Trophoblast cell (in vitro differentiated cells and primary cell): ENCODE data around the gene ZNF830. TPM values are rescaled to one million over a fixed set of nuclear protein-coding genes. Genes with fewer than 3 reads are reported as not detected.

ENCODE experiments used
- DNase-seq, 2 donors: peaks; one replicate each; pipeline ENCODE4 v3.0.0-alpha.2; 2016
- H2AFZ ChIP-seq: 2 replicates; pipeline ENCODE4 v1.6.1; 2013; ENCODE audit warnings: low read length, moderate library complexity, mild to moderate bottlenecking; ENCODE audit not compliant: insufficient read depth, poor library complexity
- H2AK5ac ChIP-seq: 2 replicates; pipeline ENCODE4 v1.6.1; 2013; ENCODE audit warnings: mild to moderate bottlenecking, low read length
- H2BK120ac ChIP-seq: 2 replicates; pipeline ENCODE4 v1.6.1; 2013; ENCODE audit warnings: low read length, mild to moderate bottlenecking, moderate library complexity; ENCODE audit not compliant: insufficient read depth, poor library complexity
- H2BK12ac ChIP-seq: 2 replicates; pipeline ENCODE4 v1.6.1; 2013; ENCODE audit warnings: mild to moderate bottlenecking, low read length, moderate library complexity
- H2BK5ac ChIP-seq: 2 replicates; pipeline ENCODE4 v1.6.1; 2013; ENCODE audit warnings: low read length, low read depth, moderate library complexity, mild to moderate bottlenecking; ENCODE audit not compliant: poor library complexity
- H3K14ac ChIP-seq: 2 replicates; pipeline ENCODE4 v1.6.1; 2013; ENCODE audit warnings: mild to moderate bottlenecking, low read length
- H3K18ac ChIP-seq: 2 replicates; pipeline ENCODE4 v1.6.1; 2013; ENCODE audit warnings: mild to moderate bottlenecking, low read length
- H3K23ac ChIP-seq: 2 replicates; pipeline ENCODE4 v1.6.1; 2013; ENCODE audit warnings: low read length
- H3K27ac ChIP-seq: 2 replicates; pipeline ENCODE4 v1.5.1; 2013; ENCODE audit warnings: low read depth, mild to moderate bottlenecking, inconsistent platforms, low read length, moderate library complexity
- H3K27me3 ChIP-seq: 2 replicates; pipeline ENCODE4 v1.6.1; 2013; ENCODE audit warnings: inconsistent platforms, mild to moderate bottlenecking, low read length, moderate library complexity; ENCODE audit not compliant: insufficient read depth
- H3K36me3 ChIP-seq, 2 experiments: 1 replicate in 1 of 2; 2 replicates in 1 of 2; pipeline ENCODE4 v1.6.1; 2013; ENCODE audit warnings: low read length in 2 of 2, mild to moderate bottlenecking in 2 of 2, moderate library complexity in 1 of 2; ENCODE audit not compliant: insufficient read depth in 2 of 2, control insufficient read depth in 1 of 2
- H3K4ac ChIP-seq: 2 replicates; pipeline ENCODE4 v1.6.1; 2013; ENCODE audit warnings: low read depth, mild to moderate bottlenecking, low read length, moderate library complexity
- H3K4me1 ChIP-seq, 2 experiments: 1 replicate in 1 of 2; 2 replicates in 1 of 2; pipeline ENCODE4 v1.6.1; 2013; ENCODE audit warnings: low read length in 2 of 2, mild to moderate bottlenecking in 2 of 2, moderate library complexity in 1 of 2; ENCODE audit not compliant: insufficient read depth in 2 of 2, control insufficient read depth in 1 of 2
- H3K4me2 ChIP-seq: 2 replicates; pipeline ENCODE4 v1.6.1; 2013; ENCODE audit warnings: inconsistent platforms, mild to moderate bottlenecking, low read length, moderate library complexity
- H3K4me3 ChIP-seq: 2 replicates; pipeline ENCODE4 v1.5.1; 2013; ENCODE audit warnings: mild to moderate bottlenecking, low read depth, low read length, inconsistent platforms
- H3K79me1 ChIP-seq: one replicate; pipeline ENCODE4 v1.6.1; 2013; ENCODE audit warnings: low read length
- H3K79me2 ChIP-seq: 2 replicates; pipeline ENCODE4 v1.6.1; 2013; ENCODE audit warnings: low read length, mild to moderate bottlenecking; ENCODE audit not compliant: control insufficient read depth, insufficient read depth, poor library complexity
- H3K9ac ChIP-seq: 2 replicates; pipeline ENCODE4 v1.6.1; 2013; ENCODE audit warnings: mild to moderate bottlenecking, low read length
- H3K9me3 ChIP-seq: 2 replicates; pipeline ENCODE4 v1.6.1; 2013; ENCODE audit warnings: low read depth, mild to moderate bottlenecking, control low read depth, inconsistent platforms, low read length; ENCODE audit not compliant: insufficient read depth
- H4K12ac ChIP-seq: 2 replicates; pipeline ENCODE4 v1.6.1; 2013; ENCODE audit warnings: low read depth, mild to moderate bottlenecking, low read length, moderate library complexity
- H4K8ac ChIP-seq: 2 replicates; pipeline ENCODE4 v1.6.1; 2013; ENCODE audit warnings: low read depth, mild to moderate bottlenecking, low read length, moderate library complexity
- H4K91ac ChIP-seq: one replicate; pipeline ENCODE4 v1.6.1; 2013; ENCODE audit warnings: low read depth, mild to moderate bottlenecking, low read length, moderate library complexity
- WGBS: extraction: QIAGEN DNeasy Blood & Tissue Kit; methylation state at CpG from one replicate; pipeline ENCODE4 v1.1.7; 2013; ENCODE audit warnings: missing lambda C conversion rate; ENCODE audit not compliant: insufficient read length, insufficient coverage; ENCODE audit errors: extremely low coverage; 5-methylcytosine and 5-hydroxymethylcytosine counted together
- polyA plus RNA-seq: library from polyadenylated mRNA; stranded (reverse); fragments of 200-250 nt; gene quantifications from 2 replicates; pipeline ENCODE4 v1.2.3, GENCODE V29; 2013

ZNF830 gene
- 6.9 and 7.4 TPM in 2 replicates for polyA plus RNA-seq

- Histone ChIP-seq H3K79me2 (peaks cover 6% of the 10 kb centered on the region), H3K23ac (no peak within 1 kb of the TSS), H2AK5ac (peak within 1 kb of the TSS; percentile 51), H3K4me2 (peak within 1 kb of the TSS; percentile 95), H3K4ac (peak within 1 kb of the TSS; percentile 94), H3K4me1 (peaks cover 3 to 6% of the 10 kb centered on the region in 2 experiments), H4K12ac (peak within 1 kb of the TSS; percentile 96), H2BK5ac (peak within 1 kb of the TSS; percentile 56), H3K9me3 (no peaks in the 10 kb centered on the region), H2BK12ac (no peak within 1 kb of the TSS), H3K36me3 (peaks cover 5 to 7% of the 10 kb centered on the region in 2 experiments), H3K14ac (peak within 1 kb of the TSS; percentile 88), H3K27ac (peak within 1 kb of the TSS; percentile 51), H2AFZ (peak within 1 kb of the TSS; percentile 86), H3K9ac (peak within 1 kb of the TSS; percentile 97), H4K91ac (peak within 1 kb of the TSS; percentile 78), H3K4me3 (peak within 1 kb of the TSS; percentile 98), H3K18ac (peak within 1 kb of the TSS; percentile 78), H2BK120ac (peak within 1 kb of the TSS; percentile 57), H3K79me1 (peaks cover 8% of the 10 kb centered on the region), H3K27me3 (no peaks in the 10 kb centered on the region), H4K8ac (peak within 1 kb of the TSS; percentile 99)
- DNase-seq: peak; percentile 95 to 97
- WGBS: no CpG with 5 or more reads among the region's 65 CpGs
Observed at GRCh38 chr17:34961093-34961911, at the start of gene ZNF830, which contains the start of gene CCT6B. Gene ZNF830, plus strand, starts transcription at chr17:34961540. Its CDS starts 27 bp downstream, at chr17:34961567. Gene CCT6B, minus strand, starts transcription at chr17:34961460. Its CDS starts 67 bp downstream, at chr17:34961393.

- no peak overlapping the region for H2BK120ac ChIP-seq
- no peak overlapping the region for H4K8ac ChIP-seq
- H2AFZ ChIP-seq: no peak overlapping the region
- H2AK5ac ChIP-seq: no peak overlapping the region
- no CpG with 5 or more reads among the region's 1 CpG for WGBS
- H3K14ac ChIP-seq: no peak overlapping the region
- H3K79me1 ChIP-seq: no peaks in the 10 kb centered on the region
- no peak overlapping the region for H3K23ac ChIP-seq
- peaks cover 3% of the 10 kb centered on the region for H3K9me3 ChIP-seq
- H3K4me3 ChIP-seq: no peak overlapping the region
- H3K27ac ChIP-seq: no peak overlapping the region
- no peak overlapping the region for H3K18ac ChIP-seq
- H3K27me3 ChIP-seq: no peaks in the 10 kb centered on the region
- no peak for DNase-seq
- no peaks in the 10 kb centered on the region for H3K79me2 ChIP-seq
- H4K12ac ChIP-seq: no peak overlapping the region
- H4K91ac ChIP-seq: no peak overlapping the region
- no peak overlapping the region for H3K4me2 ChIP-seq
- no peaks in the 10 kb centered on the region for H3K36me3 ChIP-seq
- no peak overlapping the region for H3K4ac ChIP-seq
- no peaks in the 10 kb centered on the region for H3K4me1 ChIP-seq
- no peak overlapping the region for H2BK5ac ChIP-seq
- no peak overlapping the region for H3K9ac ChIP-seq
- H2BK12ac ChIP-seq: no peak overlapping the region
Observed at GRCh38 chr17:34913001-34913400, 48.3 kb upstream of the ZNF830 start.

GRCh38 chr17:34916120-34916519, 45.2 kb upstream of the ZNF830 start:
- no peak overlapping the region for H3K14ac ChIP-seq
- no peaks in the 10 kb centered on the region for H3K79me2 ChIP-seq
- H3K27ac ChIP-seq: no peak overlapping the region
- no peak for DNase-seq
- H2BK120ac ChIP-seq: no peak overlapping the region
- H4K12ac ChIP-seq: no peak overlapping the region
- H2BK5ac ChIP-seq: no peak overlapping the region
- no peak overlapping the region for H2AK5ac ChIP-seq
- H3K9ac ChIP-seq: no peak overlapping the region
- H4K91ac ChIP-seq: no peak overlapping the region
- H3K4me1 ChIP-seq: no peaks in the 10 kb centered on the region
- no peaks in the 10 kb centered on the region for H3K36me3 ChIP-seq
- WGBS: no CpG with 5 or more reads among the region's 2 CpGs
- no peak overlapping the region for H3K4ac ChIP-seq
- H3K18ac ChIP-seq: no peak overlapping the region
- no peaks in the 10 kb centered on the region for H3K79me1 ChIP-seq
- H4K8ac ChIP-seq: no peak overlapping the region
- peaks cover 3% of the 10 kb centered on the region for H3K9me3 ChIP-seq
- no peak overlapping the region for H3K4me2 ChIP-seq
- H3K4me3 ChIP-seq: no peak overlapping the region
- H2AFZ ChIP-seq: no peak overlapping the region
- no peaks in the 10 kb centered on the region for H3K27me3 ChIP-seq
- H2BK12ac ChIP-seq: no peak overlapping the region
- no peak overlapping the region for H3K23ac ChIP-seq

- peaks cover under 1% of the 10 kb centered on the region for H3K9me3 ChIP-seq
Observed at GRCh38 chr17:34917381-34917780, 44.0 kb upstream of the ZNF830 start.

More at GRCh38 chr17:34917381-34917780, 44.0 kb upstream of the ZNF830 start:
- H3K23ac ChIP-seq: peak overlapping the region; percentile 89
- no peak overlapping the region for H3K4me3 ChIP-seq
- H3K36me3 ChIP-seq: no peaks in the 10 kb centered on the region
- H2AK5ac ChIP-seq: no peak overlapping the region
- H3K4me2 ChIP-seq: no peak overlapping the region
- no peak overlapping the region for H3K27ac ChIP-seq
- WGBS: no CpG with 5 or more reads among the region's 1 CpG
- H3K79me1 ChIP-seq: no peaks in the 10 kb centered on the region
- H3K4me1 ChIP-seq: no peaks in the 10 kb centered on the region
- no peak overlapping the region for H2BK12ac ChIP-seq
- no peak overlapping the region for H3K4ac ChIP-seq
- no peak overlapping the region for H3K14ac ChIP-seq
- H3K27me3 ChIP-seq: no peaks in the 10 kb centered on the region
- no peak overlapping the region for H4K91ac ChIP-seq
- DNase-seq: no peak
- no peak overlapping the region for H3K18ac ChIP-seq
- H3K9ac ChIP-seq: no peak overlapping the region
- no peaks in the 10 kb centered on the region for H3K79me2 ChIP-seq
- H2BK5ac ChIP-seq: no peak overlapping the region
- no peak overlapping the region for H4K8ac ChIP-seq
- no peak overlapping the region for H4K12ac ChIP-seq
- H2AFZ ChIP-seq: no peak overlapping the region
- no peak overlapping the region for H2BK120ac ChIP-seq
